WTC11 (cell line): Measurements from ENCODE around the gene C5orf24. TPM values are rescaled to one million over a fixed set of nuclear protein-coding genes. Genes with fewer than 3 reads are reported as not detected.
A peak's percentile ranks its signal among the peaks of the same experiment; 100 is the strongest.

Experiments used
- ATAC-seq: fragments of 200-7000 bp; cut with Tn5 transposase; 2 replicates; pipeline ENCODE4 v1.10.0; 2021; ENCODE audit warnings: mild to moderate bottlenecking, moderate library complexity
- CTCF ChIA-PET: fragments of 300-600 bp; sonication (Branson Sonifier 250); formaldehyde crosslinking; loops from one replicate; lab custom pipeline; 2021; ENCODE audit warnings: antibody characterized with exemption; lab: Charles Lee
- POLR2A ChIA-PET: fragments of 350-600 bp; sonication (Branson Sonifier 250); formaldehyde crosslinking; loops from one replicate; lab custom pipeline; 2021; ENCODE audit warnings: antibody characterized with exemption; lab: Charles Lee
- DNase-seq: peaks from one replicate; pipeline ENCODE4 v3.0.0; 2021; ENCODE audit warnings: low spot score
- H3K27ac Mint-ChIP-seq: 2 replicates; pipeline ENCODE4 v1.8.0; 2021; ENCODE audit warnings: mixed read lengths
- H3K27me3 Mint-ChIP-seq: 2 replicates; pipeline ENCODE4 v1.8.0; 2021; ENCODE audit warnings: low read depth, mild to moderate bottlenecking, moderate library complexity, mixed read lengths
- H3K36me3 Mint-ChIP-seq: 2 replicates; pipeline ENCODE4 v1.8.0; 2021; ENCODE audit warnings: mixed read lengths
- H3K4me1 Mint-ChIP-seq: 2 replicates; pipeline ENCODE4 v1.8.0; 2022; ENCODE audit warnings: mixed read lengths
- H3K4me3 Mint-ChIP-seq: 2 replicates; pipeline ENCODE4 v1.8.0; 2021; ENCODE audit warnings: mild to moderate bottlenecking, moderate library complexity, mixed read lengths
- H3K9me3 Mint-ChIP-seq: 2 replicates; pipeline ENCODE4 v1.8.0; 2021; ENCODE audit warnings: mixed read lengths
- CTCF ChIP-seq: fragments of 200-600 bp; IDR thresholded peaks from 2 replicates; pipeline ENCODE4 v1.8.0; 2022; ENCODE audit warnings: antibody characterized with exemption
- ESRRA ChIP-seq: sonication (generic); formaldehyde crosslinking; IDR thresholded peaks from 2 replicates; pipeline ENCODE4 v1.8.1; 2022; ENCODE audit warnings: mild to moderate bottlenecking, missing genetic modification reagents, borderline replicate concordance
- NR1H2 ChIP-seq: sonication (generic); formaldehyde crosslinking; IDR thresholded peaks from 2 replicates; pipeline ENCODE4 v1.9.0; 2021; ENCODE audit warnings: mild to moderate bottlenecking, moderate library complexity, missing genetic modification reagents
- NR2C2 ChIP-seq: sonication (generic); formaldehyde crosslinking; IDR thresholded peaks from 2 replicates; pipeline ENCODE4 v1.8.0; 2022; ENCODE audit warnings: mild to moderate bottlenecking, missing genetic modification reagents
- TEAD1 ChIP-seq: sonication (generic); formaldehyde crosslinking; IDR thresholded peaks from 2 replicates; pipeline ENCODE4 v1.8.0; 2022; ENCODE audit warnings: mild to moderate bottlenecking, missing genetic modification reagents
- ZNF317 ChIP-seq: sonication (generic); formaldehyde crosslinking; IDR thresholded peaks from 2 replicates; pipeline ENCODE4 v1.8.1; 2023; ENCODE audit warnings: low read depth, mild to moderate bottlenecking, moderate library complexity, missing genetic modification reagents, borderline replicate concordance
- ZNF423 ChIP-seq: fragments of 250-450 bp; sonication (Bioruptor Pico); IDR thresholded peaks from 2 replicates; pipeline ENCODE4 v2.1.2; 2022; ENCODE audit warnings: mild to moderate bottlenecking, moderate library complexity
- total RNA-seq: library from RNA; stranded (reverse); gene quantifications from 3 replicates; pipeline ENCODE4 v1.2.3, GENCODE V29; 2021

C5orf24 gene
- total RNA-seq, 1 experiment from 2014 or later, result 15.7 TPM

- TF ChIP-seq CTCF, result peak; percentile 59; the same call in 1 of the 2 replicates
Observed at GRCh38 chr5:134905246-134905996, 59.7 kb downstream of the C5orf24 start (continued).

- H3K4me1 Mint-ChIP-seq, result peaks cover 7% of the 10 kb centered on the region
- ChIA-PET CTCF (interaction anchor here (1.2 to 3.3 kb wide), 3 partner anchors 10 to 167 kb away, joined by 11 to 30 read pairs (median 30); partner anchors contain the start of genes CAMLG and TXNDC15), POLR2A (no interaction called here)
- no peaks in the 10 kb centered on the region for H3K27me3 Mint-ChIP-seq
- H3K36me3 Mint-ChIP-seq, result peaks cover 2% of the 10 kb centered on the region; the same call in 1 of the 2 replicates
- DNase-seq, result no peak
- TF ChIP-seq NR2C2 (CRISPR knock-in tag) (no peak), ZNF317 (no peak), TEAD1 (CRISPR knock-in tag) (no peak), NR1H2 (CRISPR knock-in tag) (no peak), ZNF423 (no peak), CTCF (no peak), ESRRA (no peak)
- H3K4me3 Mint-ChIP-seq, result peak overlapping the region; percentile 41; the same call in 1 of the 2 replicates
- H3K9me3 Mint-ChIP-seq, result no peaks in the 10 kb centered on the region
- no peak for ATAC-seq
- no peak overlapping the region for H3K27ac Mint-ChIP-seq
Observed at GRCh38 chr5:134906811-134907210, 61.0 kb downstream of the C5orf24 start.

Other genes starting within 250 kb of the C5orf24 start
- gene SAR1B, start 213.1 kb upstream of the C5orf24 start, total RNA-seq, result 27.2 to 31.3 TPM (median 27.6 TPM) in 3 replicates
- gene SEC24A, start 197.2 kb upstream of the C5orf24 start, total RNA-seq, result 25.0 to 30.5 TPM (median 27.5 TPM) in 3 replicates
- gene CAMLG, start 107.4 kb upstream of the C5orf24 start, total RNA-seq, result 39.7 to 43.9 TPM (median 42.1 TPM) in 3 replicates
- 91.4 to 123 TPM (median 93.1 TPM) in 3 replicates for gene DDX46, start 87.2 kb upstream of the C5orf24 start, total RNA-seq
- 26.1 to 28.7 TPM (median 26.1 TPM) in 3 replicates for gene TXNDC15, start 28.4 kb downstream of the C5orf24 start, total RNA-seq
- 9.9 to 12.8 TPM (median 9.9 TPM) in 3 replicates for gene PCBD2, start 59.2 kb downstream of the C5orf24 start, total RNA-seq
- gene CATSPER3, start 121.9 kb downstream of the C5orf24 start, total RNA-seq, result 0.34 to 0.44 TPM (median 0.37 TPM) in 3 replicates
- 0.07 to 0.23 TPM (median 0.13 TPM) in 3 replicates for gene PITX1, start 188.3 kb downstream of the C5orf24 start, total RNA-seq